GM12874 (cell line): ENCODE results near the gene TIGD4.
A peak's percentile ranks its signal among the peaks of the same experiment; 100 is the strongest.

Experiments
- CTCF ChIP-seq: IDR thresholded peaks from 2 replicates; pipeline ENCODE4 v1.5.1; 2011; ENCODE audit warnings: low read depth, mild to moderate bottlenecking, control low read depth, low read length, moderate library complexity; ENCODE audit not compliant: insufficient read depth

The TIGD4 gene

GRCh38 chr4:152779513-152780266 lies at the start of gene TIGD4, which contains the start of gene ARFIP1:
Gene TIGD4 (minus strand): TSS chr4:152779730. CDS start chr4:152771004, 8,726 bp downstream.
Gene ARFIP1 (plus strand): TSS chr4:152779954. CDS start chr4:152829634, 49,680 bp downstream.
- peak; percentile 44; the same call in 1 of the 2 replicates for TF ChIP-seq CTCF

- TF ChIP-seq CTCF: no peak
Measured at GRCh38 chr4:152828122-152828521, 48.6 kb upstream of the TIGD4 start.

GRCh38 chr4:152825336-152825735 lies 45.8 kb upstream of the TIGD4 start:
- no peak for TF ChIP-seq CTCF

- TF ChIP-seq CTCF: no peak
Measured at GRCh38 chr4:152824561-152824960, 45.0 kb upstream of the TIGD4 start.

- TF ChIP-seq CTCF: no peak
Measured at GRCh38 chr4:152822323-152822722, 42.8 kb upstream of the TIGD4 start.

- no peak for TF ChIP-seq CTCF
Measured at GRCh38 chr4:152820073-152820472, 40.5 kb upstream of the TIGD4 start.

GRCh38 chr4:152819026-152819645 lies 39.6 kb upstream of the TIGD4 start:
- no peak for TF ChIP-seq CTCF
